Measurements from ENCODE around the gene BLOC1S6. TPM values are rescaled to one million over a fixed set of nuclear protein-coding genes. Genes with fewer than 3 reads are reported as not detected.

The BLOC1S6 gene
- total and polyA plus RNA-seq, 9 of the 15 experiments (the other 6 are each of a cell fraction or from before 2014, with no cell fraction given), result 18.2 to 72.4 (median 38.4) TPM

DNA sequence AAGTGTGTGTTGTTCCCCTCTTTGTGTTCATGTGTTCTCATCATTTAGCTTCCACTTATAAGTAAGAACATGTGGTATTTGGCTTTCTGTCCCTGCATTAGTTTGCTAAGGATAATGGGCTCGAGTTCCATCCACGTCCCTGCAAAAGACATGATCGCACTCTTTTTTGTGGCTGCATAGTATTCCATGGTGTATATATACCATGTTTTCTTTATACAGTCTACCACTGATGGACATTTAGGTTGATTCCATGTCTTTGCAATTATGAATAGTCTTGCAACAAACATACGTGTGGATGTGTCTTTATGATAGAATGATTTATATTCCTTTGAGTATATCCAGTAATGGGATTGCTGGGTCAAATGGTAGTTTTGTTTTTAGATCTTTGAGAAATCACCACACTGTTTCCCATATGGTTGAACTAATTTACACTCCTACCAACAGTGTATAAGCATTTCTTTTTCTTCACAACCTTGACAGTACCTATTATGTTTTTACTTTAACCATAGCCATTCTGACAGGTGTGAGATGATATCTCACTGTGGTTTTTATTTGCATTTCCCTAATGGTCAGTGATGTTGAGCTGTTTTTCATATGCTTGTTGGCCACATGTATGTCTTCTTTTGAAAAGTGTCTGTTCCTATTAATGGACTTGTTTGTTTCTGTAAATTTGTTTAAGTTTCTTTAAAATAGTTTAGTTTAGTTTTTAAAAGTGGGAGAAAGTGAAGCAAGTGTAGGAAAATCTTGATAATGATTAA is 42.7 kb upstream of the BLOC1S6 start:
- H3K9me1 ChIP-seq (ENCODE audit: control insufficient read depth, insufficient read depth, low read length), result peaks cover 4% of the 10 kb centered on the region
- no peak overlapping the region for H3K27ac ChIP-seq (ENCODE audit: extremely low read depth, low read depth, low read length)
- H3K9ac ChIP-seq (ENCODE audit: insufficient read depth in 1 of 2, low read depth in 2 of 2, low read length in 2 of 2), result no peak overlapping the region
- no peaks in the 10 kb centered on the region for H3K27me3 ChIP-seq (ENCODE audit: control insufficient read depth in 2 of 2, insufficient read depth in 2 of 2, low read length in 2 of 2)
- no peak for FAIRE-seq
- no peak overlapping the region for H3K4me3 ChIP-seq
- no peaks in the 10 kb centered on the region for H3K36me3 ChIP-seq (ENCODE audit: control insufficient read depth, insufficient read depth, low read length)
- no peak overlapping the region for H2AFZ ChIP-seq (ENCODE audit: low read depth, low read length)
- no peak for DNase-seq (ENCODE audit: extremely low read depth in 1 of 4, low spot score in 3 of 4)
- ChIA-PET CTCF (ENCODE audit: low intra/inter-chr PET ratio) (interaction anchor here (0.6 kb wide), 1 partner anchor 9 kb away, joined by 3 read pairs; no protein-coding TSS in a partner anchor), POLR2A (no interaction called here)
- BruUV-seq (replicated peaks), result no TSS peak
- H3K79me2 ChIP-seq (ENCODE audit: control insufficient read depth, insufficient read depth, low read length), result no peaks in the 10 kb centered on the region
- WGBS (ENCODE audit: insufficient coverage, low coverage, missing lambda C conversion rate), result 19% methylated on average over 4 of the region's 4 CpGs
- no peak for ATAC-seq
- H3K9me3 ChIP-seq (replicated peaks; ENCODE audit: control insufficient read depth, insufficient read depth, low read depth, low read length), result no peaks in the 10 kb centered on the region; the same call in 1 of the 2 replicates
- intact Hi-C loops (cut with micrococcal nuclease) (no loop called here), in situ Hi-C loops (cut with MboI) (no loop called here)
- no peaks in the 10 kb centered on the region for H4K20me1 ChIP-seq (replicated peaks; ENCODE audit: control insufficient read depth, insufficient read depth, low read length)
- peaks cover 3 to 12% of the 10 kb centered on the region in 2 experiments; a peak in 4 of 5 replicates for H3K4me1 ChIP-seq (replicated peaks in 1 of 2; ENCODE audit: control insufficient read depth in 2 of 2, insufficient read depth in 2 of 2, low read length in 2 of 2)
- TF ChIP-seq NCOA2 (IDR thresholded peaks at IDR 0.05; ENCODE audit: partially characterized antibody in 2 of 2) (no peak), POLR2AphosphoS5 (IDR thresholded peaks at IDR 0.05; ENCODE audit: control insufficient read depth, insufficient read depth, low read depth, low read length) (no peak), LCOR (CRISPR knock-in tag; IDR thresholded peaks at IDR 0.05) (no peak), POLR2A (conservative IDR thresholded peaks at IDR 0.05) (no peak), ZNF146 (CRISPR knock-in tag; IDR thresholded peaks at IDR 0.05; ENCODE audit: unreplicated experiment) (peak; percentile 71), RHOXF2B (CRISPR knock-in tag; conservative IDR thresholded peaks at IDR 0.05) (no peak), RBM25 (IDR thresholded peaks at IDR 0.05; ENCODE audit: low read depth, low read length, severe bottlenecking) (peak; percentile 54)
- TF ChIP-seq, protein P1, sequence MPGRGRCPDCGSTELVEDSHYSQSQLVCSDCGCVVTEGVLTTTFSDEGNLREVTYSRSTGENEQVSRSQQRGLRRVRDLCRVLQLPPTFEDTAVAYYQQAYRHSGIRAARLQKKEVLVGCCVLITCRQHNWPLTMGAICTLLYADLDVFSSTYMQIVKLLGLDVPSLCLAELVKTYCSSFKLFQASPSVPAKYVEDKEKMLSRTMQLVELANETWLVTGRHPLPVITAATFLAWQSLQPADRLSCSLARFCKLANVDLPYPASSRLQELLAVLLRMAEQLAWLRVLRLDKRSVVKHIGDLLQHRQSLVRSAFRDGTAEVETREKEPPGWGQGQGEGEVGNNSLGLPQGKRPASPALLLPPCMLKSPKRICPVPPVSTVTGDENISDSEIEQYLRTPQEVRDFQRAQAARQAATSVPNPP (IDR thresholded peaks at IDR 0.05; ENCODE audit: borderline replicate concordance, insufficient read depth, insufficient read length), result no peak
- TF ChIP-seq, protein P2, sequence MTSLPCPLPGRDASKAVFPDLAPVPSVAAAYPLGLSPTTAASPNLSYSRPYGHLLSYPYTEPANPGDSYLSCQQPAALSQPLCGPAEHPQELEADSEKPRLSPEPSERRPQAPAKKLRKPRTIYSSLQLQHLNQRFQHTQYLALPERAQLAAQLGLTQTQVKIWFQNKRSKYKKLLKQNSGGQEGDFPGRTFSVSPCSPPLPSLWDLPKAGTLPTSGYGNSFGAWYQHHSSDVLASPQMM (CRISPR knock-in tag; IDR thresholded peaks at IDR 0.05), result no peak
- TF ChIP-seq, protein P3, sequence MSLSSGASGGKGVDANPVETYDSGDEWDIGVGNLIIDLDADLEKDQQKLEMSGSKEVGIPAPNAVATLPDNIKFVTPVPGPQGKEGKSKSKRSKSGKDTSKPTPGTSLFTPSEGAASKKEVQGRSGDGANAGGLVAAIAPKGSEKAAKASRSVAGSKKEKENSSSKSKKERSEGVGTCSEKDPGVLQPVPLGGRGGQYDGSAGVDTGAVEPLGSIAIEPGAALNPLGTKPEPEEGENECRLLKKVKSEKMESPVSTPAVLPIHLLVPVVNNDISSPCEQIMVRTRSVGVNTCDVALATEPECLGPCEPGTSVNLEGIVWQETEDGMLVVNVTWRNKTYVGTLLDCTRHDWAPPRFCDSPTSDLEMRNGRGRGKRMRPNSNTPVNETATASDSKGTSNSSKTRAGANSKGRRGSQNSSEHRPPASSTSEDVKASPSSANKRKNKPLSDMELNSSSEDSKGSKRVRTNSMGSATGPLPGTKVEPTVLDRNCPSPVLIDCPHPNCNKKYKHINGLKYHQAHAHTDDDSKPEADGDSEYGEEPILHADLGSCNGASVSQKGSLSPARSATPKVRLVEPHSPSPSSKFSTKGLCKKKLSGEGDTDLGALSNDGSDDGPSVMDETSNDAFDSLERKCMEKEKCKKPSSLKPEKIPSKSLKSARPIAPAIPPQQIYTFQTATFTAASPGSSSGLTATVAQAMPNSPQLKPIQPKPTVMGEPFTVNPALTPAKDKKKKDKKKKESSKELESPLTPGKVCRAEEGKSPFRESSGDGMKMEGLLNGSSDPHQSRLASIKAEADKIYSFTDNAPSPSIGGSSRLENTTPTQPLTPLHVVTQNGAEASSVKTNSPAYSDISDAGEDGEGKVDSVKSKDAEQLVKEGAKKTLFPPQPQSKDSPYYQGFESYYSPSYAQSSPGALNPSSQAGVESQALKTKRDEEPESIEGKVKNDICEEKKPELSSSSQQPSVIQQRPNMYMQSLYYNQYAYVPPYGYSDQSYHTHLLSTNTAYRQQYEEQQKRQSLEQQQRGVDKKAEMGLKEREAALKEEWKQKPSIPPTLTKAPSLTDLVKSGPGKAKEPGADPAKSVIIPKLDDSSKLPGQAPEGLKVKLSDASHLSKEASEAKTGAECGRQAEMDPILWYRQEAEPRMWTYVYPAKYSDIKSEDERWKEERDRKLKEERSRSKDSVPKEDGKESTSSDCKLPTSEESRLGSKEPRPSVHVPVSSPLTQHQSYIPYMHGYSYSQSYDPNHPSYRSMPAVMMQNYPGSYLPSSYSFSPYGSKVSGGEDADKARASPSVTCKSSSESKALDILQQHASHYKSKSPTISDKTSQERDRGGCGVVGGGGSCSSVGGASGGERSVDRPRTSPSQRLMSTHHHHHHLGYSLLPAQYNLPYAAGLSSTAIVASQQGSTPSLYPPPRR (CRISPR knock-in tag; IDR thresholded peaks at IDR 0.05; ENCODE audit: borderline replicate concordance), result no peak
- TF ChIP-seq, protein P4, sequence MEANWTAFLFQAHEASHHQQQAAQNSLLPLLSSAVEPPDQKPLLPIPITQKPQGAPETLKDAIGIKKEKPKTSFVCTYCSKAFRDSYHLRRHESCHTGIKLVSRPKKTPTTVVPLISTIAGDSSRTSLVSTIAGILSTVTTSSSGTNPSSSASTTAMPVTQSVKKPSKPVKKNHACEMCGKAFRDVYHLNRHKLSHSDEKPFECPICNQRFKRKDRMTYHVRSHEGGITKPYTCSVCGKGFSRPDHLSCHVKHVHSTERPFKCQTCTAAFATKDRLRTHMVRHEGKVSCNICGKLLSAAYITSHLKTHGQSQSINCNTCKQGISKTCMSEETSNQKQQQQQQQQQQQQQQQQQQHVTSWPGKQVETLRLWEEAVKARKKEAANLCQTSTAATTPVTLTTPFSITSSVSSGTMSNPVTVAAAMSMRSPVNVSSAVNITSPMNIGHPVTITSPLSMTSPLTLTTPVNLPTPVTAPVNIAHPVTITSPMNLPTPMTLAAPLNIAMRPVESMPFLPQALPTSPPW (CRISPR knock-in tag; IDR thresholded peaks at IDR 0.05), result no peak
- H3K4me2 ChIP-seq (ENCODE audit: insufficient read depth, low read length), result no peak overlapping the region

Data from K562 (cell line).